K562 (cell line): Measurements from ENCODE around the gene GABRR2. TPM values are rescaled to one million over a fixed set of nuclear protein-coding genes. Genes with fewer than 3 reads are reported as not detected.
A peak's percentile ranks its signal among the peaks of the same experiment; 100 is the strongest.

Experiments
- ATAC-seq: fragments of 200-7000 bp; cut with Tn5 transposase; 3 replicates; pipeline ENCODE4 v1.9.1; 2020; ENCODE audit warnings: moderate library complexity
- BruUV-seq: library from RNA; stranded (reverse); fragments of 400-500 nt; replicated peaks from 2 replicates; lab custom pipeline; 2021; lab: Mats Ljungman, UMichigan
- CTCF ChIA-PET: fragments of 300-600 bp; formaldehyde crosslinking; extraction: SDS; loops from one replicate; lab custom pipeline; 2021; ENCODE audit warnings: low intra/inter-chr PET ratio; lab: Yijun Ruan, JAX
- POLR2A ChIA-PET: fragments of 300-600, 350-650 bp; sonication (Branson Sonifier 250); formaldehyde crosslinking; extraction: SDS; loops from one replicate; lab custom pipeline; 2021; ENCODE audit warnings: antibody characterized with exemption, inconsistent platforms; lab: Yijun Ruan, JAX
- DNase-seq, 4 experiments: peaks; one replicate each; pipeline versions ENCODE4 v3.0.0 to v3.0.0-alpha.2; 2011 to 2018; ENCODE audit warnings: low spot score in 3 of 4, mixed read lengths in 3 of 4; ENCODE audit errors: extremely low read depth in 1 of 4
- FAIRE-seq: peaks from 2 replicates; lab custom pipeline; 2011; peaks lifted over from hg19 to GRCh38; lab: Jason Lieb, UNC
- H2AFZ ChIP-seq: 2 replicates; pipeline ENCODE4 v1.6.0; 2011; ENCODE audit warnings: low read depth, low read length, control low read depth, inconsistent platforms
- H3K27ac ChIP-seq: fragments of 200-600 bp; 3 replicates; pipeline ENCODE4 v1.8.0; 2011; ENCODE audit warnings: low read depth, mild to moderate bottlenecking, control low read depth, inconsistent platforms, low read length, moderate library complexity, mixed read lengths; ENCODE audit errors: extremely low read depth
- H3K27me3 ChIP-seq, 2 experiments: fragments of 300-600 bp in 1 of 2; 2 replicates in 1 of 2; 3 replicates in 1 of 2; pipeline versions ENCODE4 v1.6.0 to v1.8.0; 2011; ENCODE audit warnings: inconsistent platforms in 2 of 2, low read length in 2 of 2, mild to moderate bottlenecking in 1 of 2, mixed read lengths in 1 of 2, moderate library complexity in 1 of 2; ENCODE audit not compliant: control insufficient read depth in 2 of 2, insufficient read depth in 2 of 2
- H3K36me3 ChIP-seq: fragments of 300-600 bp; 3 replicates; pipeline ENCODE4 v1.8.0; 2011; ENCODE audit warnings: mild to moderate bottlenecking, low read length, inconsistent platforms; ENCODE audit not compliant: control insufficient read depth, insufficient read depth
- H3K4me1 ChIP-seq, 2 experiments: fragments of 200-600 bp in 1 of 2; replicated peaks in 1 of 2; 2 replicates in 1 of 2; 3 replicates in 1 of 2; pipeline versions ENCODE4 v1.5.1 to v1.8.0; 2011; ENCODE audit warnings: inconsistent platforms in 2 of 2, low read length in 2 of 2, mild to moderate bottlenecking in 1 of 2, mixed read lengths in 1 of 2, moderate library complexity in 1 of 2; ENCODE audit not compliant: control insufficient read depth in 2 of 2, insufficient read depth in 2 of 2
- H3K4me2 ChIP-seq: 2 replicates; pipeline ENCODE4 v1.6.1; 2011; ENCODE audit warnings: low read length, control low read depth, inconsistent platforms, mixed read lengths; ENCODE audit not compliant: insufficient read depth
- H3K4me3 ChIP-seq: fragments of 200-600 bp; sonication (generic), shearing (Covaris generic); 2 replicates; pipeline ENCODE4 v1.5.1; 2016; ENCODE audit warnings: control low read depth, inconsistent platforms
- H3K79me2 ChIP-seq: fragments of 200-600 bp; 3 replicates; pipeline ENCODE4 v1.8.0; 2011; ENCODE audit warnings: low read length, inconsistent platforms; ENCODE audit not compliant: control insufficient read depth, insufficient read depth
- H3K9ac ChIP-seq, 2 experiments: 2 replicates each; pipeline versions ENCODE4 v1.6.0 to v1.6.1; 2011; ENCODE audit warnings: low read depth in 2 of 2, low read length in 2 of 2, control low read depth in 1 of 2, inconsistent platforms in 1 of 2, mild to moderate bottlenecking in 1 of 2, mixed read lengths in 1 of 2; ENCODE audit not compliant: insufficient read depth in 1 of 2
- H3K9me1 ChIP-seq: one replicate; pipeline ENCODE4 v1.6.0; 2011; ENCODE audit warnings: inconsistent platforms, mild to moderate bottlenecking, low read length, moderate library complexity; ENCODE audit not compliant: control insufficient read depth, insufficient read depth
- H3K9me3 ChIP-seq: replicated peaks from 2 replicates; pipeline ENCODE4 v1.5.1; 2011; ENCODE audit warnings: low read depth, low read length, inconsistent platforms; ENCODE audit not compliant: control insufficient read depth, insufficient read depth
- H4K20me1 ChIP-seq: replicated peaks from 2 replicates; pipeline ENCODE4 v1.6.1; 2011; ENCODE audit warnings: low read length, inconsistent platforms, mixed read lengths; ENCODE audit not compliant: control insufficient read depth, insufficient read depth
- C11orf30 ChIP-seq: fragments of 450-650 bp; IDR thresholded peaks from 2 replicates; pipeline ENCODE4 v1.6.1; 2016; ENCODE audit warnings: low read depth, mild to moderate bottlenecking
- CTCF ChIP-seq, 3 experiments: IDR thresholded peaks in 2 of 3; conservative IDR thresholded peaks in 1 of 3; 2 replicates each; pipeline ENCODE4 v1.5.1; 2011 to 2012; ENCODE audit warnings: low read length in 3 of 3, mild to moderate bottlenecking in 3 of 3, control low read depth in 2 of 3, improper control_type of control experiment in 1 of 3, inconsistent platforms in 1 of 3, low read depth in 1 of 3, mixed read lengths in 1 of 3, moderate library complexity in 1 of 3; ENCODE audit not compliant: insufficient read depth in 2 of 3
- FOXK2 ChIP-seq, 2 experiments: fragments of 450-650 bp; IDR thresholded peaks in 1 of 2; conservative IDR thresholded peaks in 1 of 2; 2 replicates each; pipeline ENCODE4 v1.6.1; 2016; ENCODE audit warnings: low read depth in 2 of 2, mild to moderate bottlenecking in 1 of 2
- MAFG ChIP-seq: fragments of 450-650 bp; conservative IDR thresholded peaks from 2 replicates; pipeline ENCODE4 v1.6.1; 2016; ENCODE audit warnings: missing genetic modification characterization, missing compliant biosample characterization
- NFIC ChIP-seq: fragments of 450-650 bp; IDR thresholded peaks from 2 replicates; pipeline ENCODE4 v1.6.1; 2017; ENCODE audit warnings: mild to moderate bottlenecking, inconsistent platforms
- RAD21 ChIP-seq, 2 experiments: fragments of 250-450 bp in 1 of 2; fragments of 450-650 bp in 1 of 2; sonication (Bioruptor Pico) in 1 of 2; formaldehyde crosslinking in 1 of 2; IDR thresholded peaks in 1 of 2; conservative IDR thresholded peaks in 1 of 2; 2 replicates each; pipeline versions ENCODE4 v1.4.0 to v1.8.0; 2020 to 2022; ENCODE audit warnings: mild to moderate bottlenecking in 2 of 2, moderate library complexity in 1 of 2
- RBM22 ChIP-seq: fragments of 200-400 bp; formaldehyde crosslinking; IDR thresholded peaks from 2 replicates; pipeline ENCODE4 v1.6.1; 2018; ENCODE audit warnings: low read length, low read depth; ENCODE audit not compliant: poor library complexity, severe bottlenecking
- USF1 ChIP-seq: sonication (generic); formaldehyde crosslinking; IDR thresholded peaks from 2 replicates; pipeline ENCODE4 v1.9.0; 2022; ENCODE audit warnings: mild to moderate bottlenecking, missing genetic modification reagents
- ZFPM2 ChIP-seq: fragments of 250-450 bp; sonication (Bioruptor Pico); IDR thresholded peaks from 2 replicates; pipeline ENCODE4 v1.5.1; 2022; ENCODE audit warnings: mild to moderate bottlenecking
- ZNF212 ChIP-seq: fragments of 450-650 bp; formaldehyde crosslinking; IDR thresholded peaks from 2 replicates; pipeline ENCODE4 v1.4.0; 2020; ENCODE audit warnings: mild to moderate bottlenecking
- ZNF232 ChIP-seq: sonication (generic); formaldehyde crosslinking; IDR thresholded peaks from 2 replicates; pipeline ENCODE4 v1.8.0; 2022; ENCODE audit warnings: mild to moderate bottlenecking, missing genetic modification reagents
- ZNF384 ChIP-seq: IDR thresholded peaks from 2 replicates; pipeline ENCODE4 v1.6.1; 2012; ENCODE audit warnings: low read depth, low read length, improper control_type of control experiment
- ZNF639 ChIP-seq, 2 experiments: fragments of 200-800 bp in 1 of 2; sonication (Bioruptor generic) in 1 of 2; sonication (generic) in 1 of 2; formaldehyde crosslinking in 1 of 2; IDR thresholded peaks in 1 of 2; conservative IDR thresholded peaks in 1 of 2; 2 replicates each; pipeline versions ENCODE4 v1.5.0 to v1.6.1; 2016 to 2020; ENCODE audit warnings: missing compliant biosample characterization in 1 of 2, missing genetic modification characterization in 1 of 2, missing genetic modification reagents in 1 of 2
- WGBS: fragments of 100-300 bp; shearing (Covaris generic); methylation state at CpG from one replicate; pipeline ENCODE4 v1.1.6; 2016; ENCODE audit warnings: low coverage, mixed read lengths; ENCODE audit not compliant: insufficient coverage; ENCODE audit errors: missing lambda C conversion rate; 5-methylcytosine and 5-hydroxymethylcytosine counted together
- in situ Hi-C: fragments of 300-500 bp; cut with MboI; formaldehyde crosslinking; loops from 4 replicates; pipeline ENCODE4 v1.15.0; 2018; ENCODE audit warnings: inconsistent platforms, mixed read lengths
- intact Hi-C: fragments of 100-400 bp; cut with micrococcal nuclease; formaldehyde crosslinking; loops from 2 replicates; pipeline ENCODE4 v1.14.2; 2022
- polyA plus RNA-seq, 8 experiments: library from polyadenylated mRNA; depleted of rRNA in 4 of 8; stranded (reverse) in 5 of 8; unstranded in 3 of 8; fragments of >200 nt; fragmentation: Nextera tagmentation in 2 of 8; fragmentation: Illumina TruSeq in 1 of 8; extraction: Ambion mirVana in 2 of 8; extraction: Trizol in 1 of 8; gene quantifications; 2 replicates each; pipeline versions ENCODE4 v1.2.1 to v1.2.3, GENCODE V29; 2011 to 2014; ENCODE audit warnings: inconsistent platforms in 1 of 8, missing spikeins in 1 of 8
- total RNA-seq, 7 experiments: library from RNA; depleted of rRNA in 6 of 7; stranded (reverse); fragments of >200 nt in 6 of 7; fragmentation: Illumina TruSeq in 2 of 7; extraction: Trizol in 2 of 7; gene quantifications; 2 replicates each; pipeline versions ENCODE4 v1.2.1 to v1.2.3, GENCODE V29; 2011 to 2021; ENCODE audit warnings: low replicate concordance in 1 of 7
- TF ChIP-seq, protein P1 (sequence below): sonication (generic); formaldehyde crosslinking; IDR thresholded peaks from 2 replicates; pipeline ENCODE4 v1.8.1; 2023; ENCODE audit warnings: mild to moderate bottlenecking, missing genetic modification reagents

The GABRR2 gene
- total and polyA plus RNA-seq, 9 of the 15 experiments (the other 6 are each of a cell fraction or from before 2014, with no cell fraction given) = 0.09 to 0.13 (median 0.10) TPM; not detected in 6

DNA sequence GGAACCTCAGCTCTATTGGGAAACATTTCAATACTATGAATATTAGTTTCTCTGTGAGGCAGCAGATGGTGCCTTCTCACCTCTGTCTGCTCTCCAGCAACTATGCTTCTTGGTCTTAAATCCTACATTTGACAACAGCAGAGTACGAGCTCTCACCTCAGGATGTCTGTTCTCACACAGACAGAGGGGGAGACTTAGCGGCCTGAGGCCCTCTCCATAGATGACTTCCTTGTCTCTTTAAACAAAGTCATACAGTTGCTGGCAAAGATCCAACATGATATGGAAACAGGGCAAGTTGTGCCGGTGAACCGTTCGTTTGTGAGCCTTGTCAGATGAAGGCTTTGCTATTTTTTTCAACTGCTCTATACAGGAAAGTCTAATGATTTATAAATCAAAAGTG lies 54.3 kb downstream of the GABRR2 start:
- peaks cover 4 to 8% of the 10 kb centered on the region in 2 experiments; a peak in 4 of 5 replicates for H3K27me3 ChIP-seq
- H3K27ac ChIP-seq = peak overlapping the region; percentile 27; the same call in 1 of the 3 replicates
- no peaks in the 10 kb centered on the region for H3K79me2 ChIP-seq
- in situ Hi-C loops (no loop called here), intact Hi-C loops (no loop called here)
- no peaks in the 10 kb centered on the region for H3K9me3 ChIP-seq
- H3K4me1 ChIP-seq = peaks cover 6 to 14% of the 10 kb centered on the region in 2 experiments; a peak in 4 of 5 replicates
- DNase-seq (peak in 3 of 4 experiments; percentile 24 to 82 (median 64)), FAIRE-seq (peak; percentile 82), ATAC-seq (peak; percentile 89)
- no peak overlapping the region for H3K4me3 ChIP-seq
- H4K20me1 ChIP-seq = no peaks in the 10 kb centered on the region
- no TSS peak for BruUV-seq
- ChIA-PET POLR2A (interaction anchor here (0.6 to 2.0 kb wide), 4 partner anchors 92 to 188 kb away, joined by 3 to 5 read pairs (median 3); partner anchors contain the start of gene UBE2J1), CTCF (no interaction called here)
- H2AFZ ChIP-seq = peak overlapping the region; percentile 85
- no peaks in the 10 kb centered on the region for H3K36me3 ChIP-seq
- 2% methylated on average over 5 of the region's 5 CpGs for WGBS
- peak overlapping the region; percentile 50 for H3K4me2 ChIP-seq
- H3K9me1 ChIP-seq = no peaks in the 10 kb centered on the region
- no peak overlapping the region for H3K9ac ChIP-seq
- no peak for TF ChIP-seq ZNF232 (CRISPR knock-in tag)
- TF ChIP-seq ZNF639 (CRISPR knock-in tag; conservative IDR thresholded peaks at IDR 0.05 in 1 of 2, IDR thresholded peaks at IDR 0.05 in 1 of 2) = 0 out of 4 replicates have a peak, but pooled peaks of 1 of the 2 experiments have one; percentile 22
- TF ChIP-seq C11orf30 = peak; percentile 32; the same call in 1 of the 2 replicates
- 0 out of 4 replicates have a peak, but pooled peaks of 1 of the 2 experiments have one; percentile 2 for TF ChIP-seq RAD21 (CRISPR knock-in tag; conservative IDR thresholded peaks at IDR 0.05 in 1 of 2, IDR thresholded peaks at IDR 0.05 in 1 of 2)
- TF ChIP-seq ZNF384 = peak; percentile 37; the same call in 1 of the 2 replicates
- peak; percentile 95 for TF ChIP-seq NFIC
- TF ChIP-seq CTCF (IDR thresholded peaks at IDR 0.05 in 2 of 3, conservative IDR thresholded peaks at IDR 0.05 in 1 of 3; ENCODE audit: insufficient read depth in 2 of 3, low read depth in 1 of 3, low read length in 3 of 3) = peak in 1 of 3 experiments; percentile 12; a peak in 1 of 6 replicates
- TF ChIP-seq RBM22 = no peak
- TF ChIP-seq USF1 (CRISPR knock-in tag) = no peak
- TF ChIP-seq, protein P1, sequence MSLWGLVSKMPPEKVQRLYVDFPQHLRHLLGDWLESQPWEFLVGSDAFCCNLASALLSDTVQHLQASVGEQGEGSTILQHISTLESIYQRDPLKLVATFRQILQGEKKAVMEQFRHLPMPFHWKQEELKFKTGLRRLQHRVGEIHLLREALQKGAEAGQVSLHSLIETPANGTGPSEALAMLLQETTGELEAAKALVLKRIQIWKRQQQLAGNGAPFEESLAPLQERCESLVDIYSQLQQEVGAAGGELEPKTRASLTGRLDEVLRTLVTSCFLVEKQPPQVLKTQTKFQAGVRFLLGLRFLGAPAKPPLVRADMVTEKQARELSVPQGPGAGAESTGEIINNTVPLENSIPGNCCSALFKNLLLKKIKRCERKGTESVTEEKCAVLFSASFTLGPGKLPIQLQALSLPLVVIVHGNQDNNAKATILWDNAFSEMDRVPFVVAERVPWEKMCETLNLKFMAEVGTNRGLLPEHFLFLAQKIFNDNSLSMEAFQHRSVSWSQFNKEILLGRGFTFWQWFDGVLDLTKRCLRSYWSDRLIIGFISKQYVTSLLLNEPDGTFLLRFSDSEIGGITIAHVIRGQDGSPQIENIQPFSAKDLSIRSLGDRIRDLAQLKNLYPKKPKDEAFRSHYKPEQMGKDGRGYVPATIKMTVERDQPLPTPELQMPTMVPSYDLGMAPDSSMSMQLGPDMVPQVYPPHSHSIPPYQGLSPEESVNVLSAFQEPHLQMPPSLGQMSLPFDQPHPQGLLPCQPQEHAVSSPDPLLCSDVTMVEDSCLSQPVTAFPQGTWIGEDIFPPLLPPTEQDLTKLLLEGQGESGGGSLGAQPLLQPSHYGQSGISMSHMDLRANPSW (CRISPR knock-in tag) = no peak
- TF ChIP-seq MAFG (tag) = no peak
- TF ChIP-seq ZNF212 (CRISPR knock-in tag) = no peak
- TF ChIP-seq FOXK2 (conservative IDR thresholded peaks at IDR 0.05 in 1 of 2, IDR thresholded peaks at IDR 0.05 in 1 of 2; ENCODE audit: low read depth in 2 of 2) = 0 out of 4 replicates have a peak, but pooled peaks of 1 of the 2 experiments have one; percentile 28
- TF ChIP-seq ZFPM2 (CRISPR knock-in tag) = no peak
